GM19372 (cell line): ENCODE measurements around the gene PTPRN2.
"Not testable (repeated sequence)": the region's sequence is repeated elsewhere in the genome, so short reads cannot be mapped to it uniquely, and the experiment has no call there.

ENCODE experiments used
- ATAC-seq: cut with Tn5 transposase; IDR thresholded peaks from one replicate; pipeline ENCODE4 v1.9.1; 2021; ENCODE audit warnings: mild to moderate bottlenecking, low read depth, moderate library complexity; ENCODE audit not compliant: unreplicated experiment

Gene PTPRN2

DNA sequence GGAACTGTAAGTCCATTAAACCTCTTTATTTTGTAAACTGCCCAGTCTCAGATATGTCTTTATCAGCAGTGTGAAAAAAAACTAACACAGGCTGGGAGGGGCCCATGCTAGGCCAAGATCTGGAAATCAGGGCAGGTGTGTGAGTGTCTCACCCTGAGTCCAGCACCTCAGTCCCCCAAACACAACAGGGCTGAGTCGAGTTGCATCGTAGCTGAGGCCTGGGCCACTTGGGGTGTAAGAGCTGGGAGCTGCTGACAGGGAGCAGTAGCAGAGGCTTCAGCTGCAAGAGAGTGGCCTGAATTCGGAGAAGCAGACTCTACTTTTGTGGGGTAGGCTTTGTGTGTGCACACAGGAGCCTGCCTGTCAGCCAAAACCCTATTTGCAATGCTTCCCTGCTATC lies 553.1 kb downstream of the PTPRN2 start:
- ATAC-seq = no peak

DNA sequence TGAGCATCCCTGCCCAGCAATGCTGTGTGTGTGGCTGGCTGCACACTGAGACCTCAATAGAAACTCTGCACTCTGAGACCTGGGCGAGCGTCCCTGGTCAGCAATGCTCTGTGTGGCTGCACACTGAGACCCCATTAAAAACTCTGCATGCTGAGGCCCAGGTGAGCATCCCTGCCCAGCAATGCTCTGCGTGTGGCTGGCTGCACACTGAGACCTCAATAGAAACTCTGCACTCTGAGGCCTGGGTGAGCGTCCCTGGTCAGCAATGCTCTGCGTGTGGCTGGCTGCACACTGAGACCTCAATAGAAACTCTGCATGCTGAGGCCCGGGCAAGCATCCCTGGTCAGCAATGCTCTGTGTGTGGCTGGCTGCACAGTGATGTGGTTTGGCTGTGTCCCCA lies 553.7 kb downstream of the PTPRN2 start:
- not testable (repeated sequence) for ATAC-seq

- no peak for ATAC-seq
These were observed 554.4 kb downstream of the PTPRN2 start for GRCh38 chr7:158033196-158033595.

- no peak for ATAC-seq
These were observed 555.0 kb downstream of the PTPRN2 start for GRCh38 chr7:158032561-158033115.

DNA sequence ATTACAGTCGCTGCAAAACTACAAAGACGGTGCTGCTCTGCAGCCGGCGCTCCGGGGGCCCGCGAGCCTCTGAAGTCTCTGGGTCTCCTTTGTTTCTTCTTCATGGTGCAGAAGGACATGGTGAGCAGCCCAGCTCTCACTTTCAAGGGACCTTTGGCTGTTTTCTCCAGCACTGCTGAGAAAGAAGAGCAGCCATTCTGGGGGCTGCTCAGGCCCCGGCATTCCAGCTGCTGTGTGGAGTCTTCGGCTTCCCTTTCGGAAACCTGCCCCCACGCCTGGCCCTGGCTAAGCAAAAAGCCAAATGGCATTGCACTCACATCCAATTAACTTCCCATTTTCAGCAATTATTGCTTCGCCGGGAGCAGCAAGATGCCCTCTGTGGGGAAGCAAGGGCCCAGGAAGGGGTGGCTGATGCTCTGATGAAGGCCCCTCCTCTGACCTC lies 555.7 kb downstream of the PTPRN2 start:
- ATAC-seq = no peak

DNA sequence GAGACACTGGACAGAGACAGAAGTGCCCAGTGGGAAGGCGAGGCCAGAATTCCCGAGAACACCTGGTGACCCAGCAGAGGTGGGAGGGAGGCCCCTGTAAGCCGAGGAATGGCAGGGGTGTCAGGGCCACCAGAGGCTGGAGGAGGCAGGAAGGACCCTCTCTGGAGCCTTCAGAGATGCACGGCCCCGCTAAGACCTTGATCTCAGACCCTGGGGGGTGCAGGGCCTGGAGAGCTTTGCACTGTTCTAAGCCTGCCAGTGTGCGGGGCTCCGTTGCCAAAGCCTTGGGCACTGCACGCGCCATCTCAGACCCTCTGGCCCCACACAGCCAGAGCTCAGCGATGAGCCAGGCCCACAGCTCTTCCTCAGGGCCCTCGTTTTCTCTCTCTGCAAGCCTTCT lies 557.1 kb downstream of the PTPRN2 start:
- no peak for ATAC-seq

- ATAC-seq = no peak
These were observed 557.6 kb downstream of the PTPRN2 start for GRCh38 chr7:158030071-158030470.

DNA sequence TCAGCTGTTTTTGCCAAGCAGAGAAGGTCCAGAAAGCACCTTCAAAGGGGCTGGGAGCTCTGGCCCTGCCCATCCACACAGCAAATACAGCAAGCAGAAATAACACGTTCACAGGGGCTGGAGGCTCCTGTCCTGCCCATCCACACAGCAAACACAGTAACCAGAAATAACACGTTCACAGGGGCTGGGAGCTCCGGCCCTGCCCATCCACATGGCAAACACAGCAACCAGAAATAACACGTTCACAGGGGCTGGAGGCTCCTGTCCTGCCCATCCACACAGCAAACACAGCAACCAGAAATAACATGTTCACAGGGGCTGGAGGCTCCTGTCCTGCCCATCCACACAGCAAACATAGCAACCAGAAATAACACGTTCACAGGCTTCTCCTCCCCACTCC lies 558.1 kb downstream of the PTPRN2 start:
- no peak for ATAC-seq

- no peak for ATAC-seq
These were observed 558.7 kb downstream of the PTPRN2 start for GRCh38 chr7:158028971-158029370.

GRCh38 chr7:158028290-158028941 lies 559.2 kb downstream of the PTPRN2 start:
- no peak for ATAC-seq

DNA sequence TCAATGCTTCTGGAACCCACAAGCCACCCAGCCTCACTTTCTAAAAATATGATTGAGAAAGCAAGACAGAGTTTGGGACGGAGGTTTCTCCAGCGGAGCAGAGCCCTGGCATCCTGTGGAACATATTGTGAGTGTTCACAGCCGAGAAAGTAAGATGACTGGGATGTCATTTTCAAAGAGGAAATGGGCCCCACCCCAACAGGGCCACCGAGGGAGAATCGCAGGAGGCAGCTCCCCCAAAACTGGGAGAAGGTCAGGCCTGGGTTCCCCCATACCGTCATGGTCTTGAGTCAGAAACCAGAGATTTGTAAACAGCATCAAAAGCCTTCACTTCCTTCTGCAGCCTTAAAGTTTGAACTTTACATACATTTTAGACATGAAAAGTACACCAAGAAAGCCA lies 560.0 kb downstream of the PTPRN2 start:
- ATAC-seq = no peak

- ATAC-seq = no peak
These were observed 560.9 kb downstream of the PTPRN2 start for GRCh38 chr7:158026636-158027265.

DNA sequence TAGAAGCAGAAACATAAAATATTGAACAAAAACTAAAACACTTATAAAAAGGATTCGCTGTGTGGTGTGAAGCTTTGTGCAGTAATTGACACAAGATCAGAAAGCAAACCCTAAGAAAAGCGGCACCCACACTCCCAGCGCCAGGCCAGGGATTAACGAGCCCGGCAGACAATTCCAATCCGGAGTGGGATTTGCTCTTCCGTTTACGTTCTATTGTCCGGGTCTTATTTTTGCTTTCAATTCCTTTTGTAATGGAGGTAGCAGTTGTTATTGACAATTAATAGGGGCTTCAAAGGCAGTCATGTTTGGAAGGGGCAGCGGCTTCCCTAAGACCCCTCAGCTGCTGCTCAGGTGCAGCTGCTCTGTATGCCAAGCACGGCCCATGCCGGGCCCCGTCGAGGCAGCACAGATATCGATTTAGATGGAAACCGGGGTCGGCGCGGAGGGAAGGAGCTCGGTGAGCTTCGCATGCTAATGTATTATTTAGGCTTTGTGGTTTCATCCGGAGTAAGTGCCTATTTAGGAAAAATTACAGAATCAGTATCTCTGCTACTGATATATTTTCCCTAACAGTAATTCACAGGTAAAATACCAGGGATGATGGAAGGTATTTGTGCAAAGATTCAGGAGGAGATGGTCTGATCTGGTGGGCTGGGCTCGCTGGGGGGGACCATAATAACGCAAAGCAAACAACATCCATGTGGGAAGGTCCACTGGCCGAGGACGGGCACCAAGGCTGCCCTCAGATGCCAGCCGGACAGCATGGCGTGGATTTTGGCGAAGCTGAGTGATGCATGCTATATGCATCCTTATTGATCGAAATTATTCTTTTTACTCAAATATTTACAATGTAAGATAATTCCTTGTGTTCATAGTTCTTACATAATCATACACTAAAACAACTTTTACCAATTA lies 561.7 kb downstream of the PTPRN2 start:
- ATAC-seq = no peak

- ATAC-seq = no peak
These were observed 562.7 kb downstream of the PTPRN2 start for GRCh38 chr7:158024881-158025280.

DNA sequence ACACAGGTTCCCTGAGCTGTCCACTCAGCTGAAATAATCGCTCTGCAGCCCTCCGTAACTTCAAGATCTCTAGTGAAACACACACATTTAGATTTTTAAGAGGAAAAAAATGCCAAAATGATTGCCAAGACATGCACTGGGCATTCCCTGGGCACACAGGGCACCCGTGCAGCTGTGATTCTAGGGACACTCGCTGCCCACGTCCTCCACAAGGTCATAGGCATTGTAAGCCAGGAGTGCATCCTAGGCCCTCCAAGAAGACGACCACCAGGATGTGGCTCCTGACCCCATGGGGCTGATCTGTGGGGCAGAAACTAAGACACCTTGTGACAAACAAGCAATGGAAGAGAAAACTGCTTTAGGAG lies 563.3 kb downstream of the PTPRN2 start:
- ATAC-seq = no peak

DNA sequence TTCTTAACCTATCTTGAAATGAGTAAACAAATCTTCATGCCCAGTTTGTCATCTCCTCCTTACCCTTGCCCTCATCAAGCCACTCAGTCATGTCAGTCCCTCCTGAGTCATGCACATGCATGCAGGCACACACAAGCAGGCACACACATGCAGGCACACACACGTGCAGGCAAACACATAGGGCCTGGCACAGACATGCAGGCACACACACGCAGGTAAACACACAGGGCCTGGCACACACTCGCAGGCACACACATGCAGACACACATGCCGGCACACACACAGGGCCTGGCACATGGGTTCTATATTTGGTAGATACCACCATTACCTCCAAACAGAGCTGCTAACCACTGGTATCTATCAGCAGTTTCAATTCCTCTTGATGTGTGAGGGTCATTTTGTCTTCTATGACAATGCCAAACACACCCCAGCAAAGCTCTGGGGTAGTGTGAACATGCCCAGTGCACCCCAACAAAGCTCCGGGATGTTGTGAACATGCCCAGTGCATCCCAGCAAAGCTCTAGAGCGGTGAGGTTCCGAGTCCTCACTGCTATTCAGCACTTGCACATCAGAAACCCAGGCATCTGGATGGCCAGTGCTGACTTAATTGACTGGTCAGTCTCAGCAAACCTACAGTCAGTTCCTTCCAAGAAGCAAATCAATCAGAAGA lies 563.8 kb downstream of the PTPRN2 start:
- no peak for ATAC-seq

DNA sequence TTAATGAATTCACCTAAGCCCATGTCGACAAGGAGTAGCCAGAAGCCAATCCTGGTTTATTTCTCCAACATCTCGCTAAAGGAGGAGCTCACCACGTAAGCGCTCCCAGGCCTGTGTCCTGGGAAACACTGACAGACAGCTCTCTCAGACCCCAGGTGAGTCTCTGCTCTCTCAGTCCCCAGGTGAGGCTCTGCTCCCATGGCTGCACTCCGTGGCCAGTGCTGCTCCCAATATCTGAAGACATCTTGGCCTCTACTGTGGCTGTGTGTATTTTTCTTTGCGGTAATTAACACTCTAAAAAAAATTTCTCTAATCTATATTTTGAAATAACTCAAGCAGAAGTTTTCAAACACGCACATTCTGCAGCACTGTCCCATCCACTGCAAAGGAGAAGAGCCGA lies 564.5 kb downstream of the PTPRN2 start:
- ATAC-seq = no peak

DNA sequence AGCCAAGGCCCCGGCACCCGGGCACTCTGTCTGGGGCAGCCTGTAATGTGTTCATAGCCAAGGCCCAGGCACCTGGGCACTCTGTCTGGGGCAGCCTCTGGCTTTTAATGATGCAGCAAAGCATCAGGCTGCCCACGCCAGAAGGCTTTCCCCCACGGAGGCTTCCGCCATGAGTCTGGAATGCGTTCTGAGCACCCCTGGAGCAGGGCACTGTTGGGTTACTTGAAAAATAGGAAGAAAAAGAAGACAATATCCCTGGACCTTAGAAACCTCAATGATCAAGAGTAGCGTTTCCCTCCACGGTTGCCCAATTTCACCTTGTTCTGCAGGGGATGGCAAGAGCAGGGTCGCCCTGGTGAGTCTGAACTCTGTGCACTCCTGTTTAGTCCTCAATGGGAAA lies 565.0 kb downstream of the PTPRN2 start:
- ATAC-seq = no peak

- ATAC-seq = no peak
These were observed 565.8 kb downstream of the PTPRN2 start for GRCh38 chr7:158021836-158022235.

- no peak for ATAC-seq
These were observed 566.9 kb downstream of the PTPRN2 start for GRCh38 chr7:158020706-158021095.
